Activated CD4-positive, alpha-beta T cell treated with anti-CD3 and anti-CD28 coated beads for 48 hours (primary cell): ENCODE results near the gene UBE2D1.
"Not testable (repeated sequence)": the region's sequence is repeated elsewhere in the genome, so short reads cannot be mapped to it uniquely, and the experiment has no call there.

Source experiments
- DNase-seq: peaks from one replicate; pipeline ENCODE4 v3.0.0-alpha.2; 2020

Gene UBE2D1

DNA sequence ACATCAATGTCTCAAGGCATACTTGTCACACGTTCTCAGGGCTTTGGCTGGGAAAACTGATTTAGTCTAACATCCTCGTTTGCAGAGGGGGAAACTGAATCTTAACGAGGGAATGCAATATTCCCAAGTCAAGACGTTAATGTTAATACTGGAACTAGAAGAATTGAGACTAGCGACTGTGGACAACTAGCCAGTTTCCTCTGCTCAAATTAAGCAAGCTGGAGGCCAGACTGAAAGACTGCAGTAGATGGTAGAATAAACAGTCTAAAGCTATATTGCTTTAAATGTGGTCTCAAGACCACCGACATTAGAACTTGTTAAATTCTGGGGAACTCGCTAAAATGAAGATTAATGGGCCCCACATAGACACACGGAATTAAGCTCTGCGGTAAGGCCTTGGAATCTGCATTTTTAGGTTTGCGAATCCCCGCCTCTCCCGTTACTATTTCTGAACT is 49.8 kb downstream of the UBE2D1 start:
- no peak for DNase-seq

DNA sequence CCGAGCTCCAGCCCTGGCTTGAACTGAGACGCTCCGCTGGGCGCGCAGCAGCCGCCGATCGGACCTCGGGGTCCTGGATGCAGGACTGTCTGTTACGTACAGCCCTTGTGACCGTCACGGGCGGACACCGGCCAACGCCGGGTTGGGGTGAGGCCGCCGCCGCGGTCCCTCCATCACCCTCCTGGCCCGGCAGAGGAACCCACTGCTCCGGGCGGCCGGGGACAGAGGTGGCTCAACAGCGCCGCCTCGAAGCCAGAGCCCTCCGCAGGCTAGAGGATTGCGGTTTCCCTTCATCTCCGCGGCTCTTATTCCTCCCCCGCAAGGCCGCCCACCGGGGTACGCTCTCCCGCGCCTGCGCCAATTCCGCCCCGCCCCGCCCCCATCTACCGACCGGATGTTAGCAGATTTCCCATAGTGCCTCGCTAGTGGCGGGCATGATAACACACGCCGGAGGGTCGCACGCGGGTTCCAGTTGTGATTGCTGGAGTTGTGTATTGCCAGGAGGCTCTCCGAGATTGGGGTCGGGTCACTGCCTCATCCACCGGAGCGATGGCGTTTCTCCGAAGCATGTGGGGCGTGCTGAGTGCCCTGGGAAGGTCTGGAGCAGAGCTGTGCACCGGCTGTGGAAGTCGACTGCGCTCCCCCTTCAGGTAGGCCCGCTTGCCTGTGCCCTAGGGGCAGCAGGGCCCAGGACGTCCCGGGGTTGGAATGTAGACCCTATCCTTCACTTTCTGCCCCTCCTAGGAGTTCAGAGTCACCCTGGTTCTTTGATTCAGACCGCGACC is 50.4 kb downstream of the UBE2D1 start, which contains the start of gene TFAM:
Gene TFAM, plus strand, starts transcription at position 412 of the 785 bp plus-strand sequence. Its CDS starts 138 bp downstream, at position 550.
- peak; percentile 97 for DNase-seq

DNA sequence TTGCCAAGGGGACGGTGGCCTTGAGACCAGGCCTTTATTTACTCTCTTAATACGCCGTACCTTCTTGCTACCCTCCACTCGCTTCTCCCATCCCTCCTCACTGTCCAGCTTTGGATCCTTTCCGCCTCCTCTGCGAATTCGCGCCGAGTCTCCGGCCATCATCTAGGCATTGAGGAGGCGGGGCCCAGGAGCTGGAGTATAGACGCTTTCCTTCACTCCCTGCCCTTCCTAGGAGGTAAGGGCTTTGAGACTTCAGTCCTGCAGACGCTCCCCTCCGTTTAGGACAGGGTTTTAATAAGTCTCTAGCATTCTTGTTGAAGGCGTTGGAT is 50.9 kb downstream of the UBE2D1 start:
- DNase-seq, result peak; percentile 43

DNA sequence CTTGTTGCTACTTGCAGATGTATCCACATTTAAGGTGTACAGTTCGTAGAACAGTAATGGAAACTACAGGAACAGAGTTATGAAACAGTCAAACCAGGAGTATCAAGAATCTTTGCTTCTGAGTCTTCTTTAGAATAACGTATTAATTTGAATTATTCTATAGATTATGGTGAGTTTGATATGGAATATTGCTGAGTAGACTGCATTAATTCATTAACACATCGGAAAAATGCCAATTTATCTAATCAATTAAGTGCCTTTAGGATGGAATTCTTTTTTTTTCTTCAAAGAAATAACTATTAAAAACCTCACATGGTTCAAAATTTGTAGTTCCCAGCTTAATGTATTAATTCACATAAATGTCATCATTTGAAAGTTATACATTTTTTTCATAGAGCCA is 54.2 kb downstream of the UBE2D1 start:
- no peak for DNase-seq

DNA sequence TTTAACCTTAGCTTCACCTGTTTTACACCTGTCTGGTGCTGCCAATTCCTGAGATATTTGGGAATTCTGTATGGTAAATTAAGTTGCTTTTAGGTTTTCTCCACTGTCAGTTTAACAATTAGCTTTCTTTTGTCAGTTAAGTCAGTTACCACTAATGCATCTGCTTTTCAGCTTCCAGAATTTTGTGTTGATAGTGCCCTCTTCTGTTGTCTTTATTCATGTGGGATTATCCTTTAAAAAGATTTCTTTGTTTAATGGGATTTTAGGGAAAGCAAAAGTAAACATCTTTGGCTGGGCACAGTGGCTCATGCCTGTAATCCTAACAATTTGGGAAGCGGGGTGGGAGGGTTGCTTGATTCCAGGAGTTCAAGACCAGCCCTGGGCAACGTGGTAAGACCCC is 58.5 kb downstream of the UBE2D1 start:
- DNase-seq, result no peak

DNA sequence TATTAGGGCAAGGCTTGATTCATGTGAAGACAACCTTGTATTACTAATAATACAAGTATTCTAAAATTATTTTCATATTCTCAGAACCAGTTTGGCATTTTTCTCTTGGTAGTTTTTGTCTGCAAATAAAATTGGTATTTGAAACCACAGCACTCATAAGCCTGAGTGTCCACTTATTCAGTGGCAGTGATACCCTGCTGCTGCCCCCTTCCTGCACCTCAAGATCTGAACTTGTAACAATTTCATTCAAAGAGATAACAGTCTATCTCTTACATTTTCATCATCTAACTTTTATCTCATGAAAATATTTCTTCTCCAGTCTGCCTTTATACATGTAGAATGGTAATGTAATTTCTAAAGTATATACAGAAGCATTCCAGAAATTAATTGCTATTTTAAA is 59.7 kb downstream of the UBE2D1 start:
- no peak for DNase-seq

DNA sequence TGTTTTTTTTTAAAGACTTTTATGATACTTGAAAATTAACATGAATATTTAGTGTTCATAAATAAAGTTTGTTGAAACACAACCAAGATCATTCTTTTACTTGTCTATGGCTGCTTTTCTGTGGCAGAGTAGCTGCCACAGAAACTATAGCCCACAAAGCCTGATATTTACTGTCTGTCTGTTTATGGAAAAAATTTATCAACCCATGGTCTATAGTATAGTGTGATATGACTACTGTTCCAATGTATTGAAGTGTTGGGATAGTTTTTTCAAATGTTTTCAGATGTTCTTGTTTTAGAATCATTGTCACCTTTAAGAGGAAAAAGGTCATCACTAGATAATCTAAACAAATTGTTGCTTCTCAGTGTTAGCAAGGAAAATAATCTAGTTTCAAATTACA is 61.3 kb downstream of the UBE2D1 start:
- no peak for DNase-seq

DNA sequence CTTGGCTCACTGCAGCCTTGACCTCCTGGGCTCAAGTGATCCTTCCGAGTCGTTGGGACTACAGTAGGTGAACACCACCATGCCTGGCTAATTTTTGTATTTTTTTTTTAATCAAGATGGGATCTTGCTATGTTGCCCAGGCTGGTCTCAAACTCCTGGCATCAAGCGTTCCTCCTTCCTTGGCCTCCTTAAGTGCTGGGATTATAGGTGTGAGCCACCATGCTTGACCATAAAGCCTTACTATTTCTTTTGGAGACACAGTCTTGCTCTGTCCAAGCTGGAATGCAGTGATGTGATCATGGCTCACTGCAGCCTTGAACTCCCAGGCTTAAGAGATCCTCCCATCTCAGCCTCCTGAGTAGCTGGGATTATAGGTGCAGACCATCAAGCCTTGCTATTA is 63.0 kb downstream of the UBE2D1 start:
- DNase-seq, result no peak

DNA sequence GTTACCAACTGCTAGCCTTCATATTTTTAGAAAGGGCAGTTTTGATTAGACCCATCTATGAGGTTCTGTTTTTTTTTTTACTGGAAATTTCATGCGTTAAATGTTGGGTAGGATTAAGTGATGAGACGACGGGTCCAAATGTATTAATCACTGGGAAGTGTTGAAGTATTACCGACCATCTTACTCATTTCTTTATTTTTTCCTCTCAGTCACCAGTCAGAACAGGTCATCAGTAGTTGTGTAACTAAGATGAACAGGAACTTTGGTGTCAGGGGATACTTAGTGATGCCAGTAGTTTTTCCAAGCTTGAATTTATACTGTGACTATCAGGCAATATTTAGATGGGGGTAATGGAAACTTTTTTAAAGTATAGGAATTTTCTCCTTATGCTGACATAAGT is 64.6 kb downstream of the UBE2D1 start:
- DNase-seq, result no peak

DNA sequence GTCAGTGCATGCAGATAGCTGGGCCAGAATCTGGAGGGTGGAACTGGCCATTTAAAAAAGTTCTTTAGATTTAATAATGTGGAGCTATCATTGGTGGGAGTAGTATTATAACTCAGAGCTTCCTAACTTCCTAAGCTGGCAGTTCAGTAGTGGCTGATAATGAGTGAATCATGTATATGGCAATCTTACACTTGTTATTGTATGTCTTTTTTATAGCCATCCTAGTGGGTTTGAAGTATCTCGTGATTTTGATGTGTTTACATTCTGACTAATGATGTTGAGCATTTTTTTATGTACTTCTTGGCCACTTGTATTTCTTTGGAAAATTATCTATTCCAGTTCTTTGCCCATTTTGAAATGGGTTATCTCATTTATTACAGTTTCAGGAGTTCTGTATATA is 65.8 kb downstream of the UBE2D1 start:
- no peak for DNase-seq

DNA sequence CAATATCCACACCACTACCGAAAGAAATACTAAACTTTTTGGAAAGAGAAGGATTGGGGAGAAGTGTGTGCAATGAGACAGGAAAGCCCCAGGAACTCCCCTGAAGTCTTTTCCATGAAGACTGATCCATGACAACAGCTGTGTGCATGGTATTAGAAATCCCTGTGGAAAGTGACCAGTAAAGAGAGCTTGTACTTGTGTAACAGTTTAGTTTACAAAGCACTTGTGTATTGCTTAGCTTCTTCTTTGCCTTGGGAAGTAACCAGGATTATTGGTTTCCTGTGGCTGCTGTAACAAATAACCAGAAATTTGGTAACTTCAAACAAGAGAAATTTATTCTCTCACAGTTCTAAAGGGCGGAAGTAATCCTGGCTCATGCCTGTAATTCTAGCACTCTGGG is 69.2 kb downstream of the UBE2D1 start:
- no peak for DNase-seq

DNA sequence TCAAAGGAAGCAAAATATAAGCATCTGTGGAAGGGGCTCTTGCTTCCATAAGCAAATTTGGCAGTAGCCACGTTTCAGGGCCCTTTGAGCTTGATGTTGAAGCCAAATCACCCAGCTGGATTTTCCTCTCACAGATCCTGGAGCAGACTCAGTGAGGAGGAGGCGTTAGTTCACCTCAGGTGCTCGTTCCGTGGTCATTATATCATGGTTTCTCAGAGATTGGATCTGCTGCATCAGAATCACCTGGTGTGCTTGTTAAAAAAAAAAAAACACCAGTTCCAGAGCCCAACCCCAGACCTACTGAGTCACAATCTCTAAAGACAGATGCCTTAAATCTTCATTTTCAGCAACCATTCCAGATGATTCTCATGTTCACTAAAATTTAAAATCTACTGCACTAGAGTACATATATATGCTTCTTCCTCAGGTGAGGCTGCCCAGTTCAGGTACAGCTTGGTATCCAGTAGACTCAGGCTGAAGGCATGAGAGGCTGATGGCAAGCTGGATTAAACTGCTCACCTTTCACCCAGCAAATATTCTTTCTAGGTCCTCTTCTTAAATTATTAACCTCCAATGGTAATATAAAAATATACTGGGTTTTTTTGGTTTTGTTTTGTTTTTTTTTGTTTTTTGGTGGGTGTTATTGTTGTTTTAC is 75.3 kb downstream of the UBE2D1 start:
- no peak for DNase-seq

DNA sequence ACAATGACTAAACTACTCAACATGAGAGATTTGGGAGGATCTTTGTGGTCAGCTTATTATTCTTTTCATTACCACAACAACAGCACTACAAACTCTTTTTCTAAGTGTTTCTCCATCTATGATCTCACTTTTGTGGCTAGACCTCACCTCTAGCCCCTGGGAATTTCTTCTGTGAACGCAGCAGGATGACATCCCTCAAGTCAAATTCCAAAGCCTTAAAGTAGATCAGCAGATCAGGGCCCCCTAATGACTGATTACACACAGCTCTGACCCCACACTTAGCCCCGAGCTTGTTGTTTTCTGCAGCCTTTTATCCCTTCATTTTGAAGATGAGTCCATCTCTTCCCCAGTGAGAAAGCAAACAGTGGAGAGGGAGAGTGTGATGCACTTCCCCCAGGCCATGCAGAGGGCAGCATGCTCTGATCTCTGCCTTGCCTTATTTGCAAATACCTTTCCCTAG is 77.7 kb downstream of the UBE2D1 start:
- DNase-seq, result no peak

DNA sequence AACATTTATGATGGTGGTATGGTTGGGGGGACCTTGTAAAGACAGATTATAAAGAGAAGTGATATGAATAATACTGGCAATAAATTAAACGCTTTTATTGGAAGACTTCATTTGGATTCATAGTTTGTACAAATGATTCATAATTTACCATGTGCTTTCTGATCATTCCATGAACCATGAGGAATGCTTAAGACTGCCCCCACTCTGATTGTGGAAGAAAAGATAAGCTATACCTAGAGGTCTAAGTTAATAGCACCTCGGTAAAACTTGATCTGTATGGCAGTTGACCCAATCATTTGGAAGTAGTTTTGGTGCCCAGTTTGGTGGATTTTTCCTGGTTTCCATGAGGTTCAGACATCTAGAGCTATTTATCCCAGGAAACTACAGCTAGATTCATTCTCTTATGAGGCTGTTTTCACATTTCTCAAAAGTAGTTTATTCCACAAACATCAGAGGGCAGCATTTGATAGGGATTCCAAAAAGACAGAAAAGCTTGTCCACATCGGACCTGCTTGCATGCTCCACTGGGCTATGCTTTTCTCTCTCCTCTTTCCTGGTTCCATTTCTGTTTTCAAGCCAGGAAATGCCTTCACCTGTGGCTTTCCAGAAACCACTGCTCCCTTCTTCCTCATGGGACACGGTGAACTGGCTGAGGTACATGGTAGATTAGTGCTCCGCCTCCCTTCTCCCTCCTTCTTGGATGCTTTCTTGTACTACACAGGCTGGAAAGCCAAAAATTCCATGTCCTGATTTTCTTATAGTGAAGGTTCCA is 79.7 kb downstream of the UBE2D1 start:
- no peak for DNase-seq

DNA sequence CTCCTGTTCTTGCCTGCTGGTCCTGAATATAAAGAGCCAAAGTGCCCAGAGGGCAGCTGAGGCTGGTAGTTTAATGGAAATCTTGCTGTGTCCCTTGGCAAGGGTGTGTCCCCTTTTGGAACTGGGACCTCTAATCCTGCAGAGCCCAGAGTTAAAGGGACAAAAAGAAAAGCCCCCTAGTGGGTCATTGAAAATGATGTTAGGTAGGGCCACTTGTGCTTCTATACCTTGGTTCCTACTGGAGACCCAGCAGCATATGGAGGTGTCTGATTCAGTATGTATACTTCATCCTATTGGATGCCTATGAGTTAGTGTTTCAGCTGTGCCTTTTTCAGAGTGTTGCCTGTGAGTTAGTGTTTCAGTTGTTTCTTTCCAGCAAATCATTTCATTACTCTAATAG is 81.0 kb downstream of the UBE2D1 start:
- no peak for DNase-seq

DNA sequence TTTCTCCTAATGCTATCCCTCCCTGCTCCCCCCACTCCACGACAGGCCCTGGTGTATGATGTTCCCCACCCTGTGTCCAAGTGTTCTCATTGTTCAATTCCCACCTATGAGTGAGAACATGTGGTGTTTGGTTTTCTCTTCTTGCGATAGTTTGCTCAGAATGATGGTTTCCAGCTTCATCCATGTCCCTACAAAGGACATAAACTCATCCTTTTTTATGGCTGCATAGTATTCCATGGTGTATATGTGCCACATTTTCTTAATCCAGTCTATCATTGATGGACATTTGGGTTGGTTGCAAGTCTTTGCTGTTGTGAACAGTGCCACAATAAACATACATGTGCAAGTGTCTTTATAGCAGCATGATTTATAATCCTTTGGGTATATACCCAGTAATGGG is 83.1 kb downstream of the UBE2D1 start:
- not testable (repeated sequence) for DNase-seq
